Hepatocyte (in vitro differentiated cells): ENCODE measurements around the gene COBL. TPM values are rescaled to one million over a fixed set of nuclear protein-coding genes. Genes with fewer than 3 reads are reported as not detected.

Source experiments
- DNase-seq: peaks from one replicate; pipeline ENCODE4 v3.0.0-alpha.2; 2016; ENCODE audit warnings: low spot score
- H2AFZ ChIP-seq: fragments of 200-600 bp; sonication (generic); 2 replicates; pipeline ENCODE4 v1.6.0; 2016; ENCODE audit warnings: antibody characterized with exemption, mild to moderate bottlenecking
- H3K27ac ChIP-seq: fragments of 200-600 bp; sonication (generic); 2 replicates; pipeline ENCODE4 v1.5.1; 2016; ENCODE audit warnings: mild to moderate bottlenecking
- H3K27me3 ChIP-seq: fragments of 200-600 bp; sonication (generic); 2 replicates; pipeline ENCODE4 v1.6.1; 2016
- H3K36me3 ChIP-seq: fragments of 200-600 bp; sonication (generic); replicated peaks from 2 replicates; pipeline ENCODE4 v1.5.1; 2016; ENCODE audit warnings: low read depth; ENCODE audit not compliant: insufficient read depth
- H3K4me1 ChIP-seq: fragments of 200-600 bp; sonication (generic); 2 replicates; pipeline ENCODE4 v1.5.1; 2016; ENCODE audit warnings: mild to moderate bottlenecking, moderate library complexity; ENCODE audit not compliant: insufficient read depth
- H3K4me2 ChIP-seq: fragments of 200-600 bp; sonication (generic); 2 replicates; pipeline ENCODE4 v1.6.0; 2016
- H3K4me3 ChIP-seq: fragments of 200-600 bp; sonication (generic); 2 replicates; pipeline ENCODE4 v1.5.1; 2016; ENCODE audit warnings: mild to moderate bottlenecking
- H3K79me2 ChIP-seq: fragments of 200-600 bp; sonication (generic); 2 replicates; pipeline ENCODE4 v1.6.0; 2017; ENCODE audit warnings: mild to moderate bottlenecking
- H3K9me2 ChIP-seq: fragments of 200-600 bp; sonication (generic); replicated peaks from 2 replicates; pipeline ENCODE4 v1.6.0; 2017; ENCODE audit warnings: mild to moderate bottlenecking; ENCODE audit not compliant: insufficient read depth
- H3K9me3 ChIP-seq: fragments of 200-600 bp; sonication (generic); 2 replicates; pipeline ENCODE4 v1.5.1; 2016; ENCODE audit warnings: low read depth, mild to moderate bottlenecking
- H4K20me1 ChIP-seq: fragments of 200-600 bp; sonication (generic); 2 replicates; pipeline ENCODE4 v1.6.0; 2016; ENCODE audit warnings: mild to moderate bottlenecking; ENCODE audit not compliant: insufficient read depth, poor library complexity, severe bottlenecking
- EZH2 ChIP-seq: fragments of 200-600 bp; sonication (generic); IDR thresholded peaks from 2 replicates; pipeline ENCODE4 v1.6.1; 2016; ENCODE audit warnings: antibody characterized with exemption, mild to moderate bottlenecking, borderline replicate concordance
- EZH2phosphoT487 ChIP-seq: fragments of 200-600 bp; sonication (generic); IDR thresholded peaks from one replicate; pipeline ENCODE4 v1.6.1; 2018; ENCODE audit warnings: antibody characterized with exemption, mild to moderate bottlenecking, low read depth, moderate library complexity; ENCODE audit not compliant: unreplicated experiment, severe bottlenecking
- WGBS: methylation state at CpG from one replicate; pipeline ENCODE4 v1.1.6; 2016; ENCODE audit warnings: low lambda C conversion rate; ENCODE audit errors: missing lambda C conversion rate; 5-methylcytosine and 5-hydroxymethylcytosine counted together
- polyA plus RNA-seq: library from polyadenylated mRNA; unstranded; fragments of >200 nt; fragmentation: Nextera tagmentation; extraction: Ambion mirVana; gene quantifications from 2 replicates; pipeline ENCODE4 v1.2.1, GENCODE V29; 2016
- total RNA-seq: library from RNA; depleted of rRNA; stranded (reverse); fragments of >200 nt; gene quantifications from 2 replicates; pipeline ENCODE4 v1.2.3, GENCODE V29; 2014
- TF ChIP-seq, protein P1 (sequence below): fragments of 200-600 bp; sonication (generic); IDR thresholded peaks from 2 replicates; pipeline ENCODE4 v1.5.1; 2016; ENCODE audit warnings: antibody characterized with exemption, mild to moderate bottlenecking; ENCODE audit not compliant: poor library complexity

COBL gene
- total and polyA plus RNA-seq, 2 experiments from 2014 or later = 7.8 to 20.5 TPM

DNA sequence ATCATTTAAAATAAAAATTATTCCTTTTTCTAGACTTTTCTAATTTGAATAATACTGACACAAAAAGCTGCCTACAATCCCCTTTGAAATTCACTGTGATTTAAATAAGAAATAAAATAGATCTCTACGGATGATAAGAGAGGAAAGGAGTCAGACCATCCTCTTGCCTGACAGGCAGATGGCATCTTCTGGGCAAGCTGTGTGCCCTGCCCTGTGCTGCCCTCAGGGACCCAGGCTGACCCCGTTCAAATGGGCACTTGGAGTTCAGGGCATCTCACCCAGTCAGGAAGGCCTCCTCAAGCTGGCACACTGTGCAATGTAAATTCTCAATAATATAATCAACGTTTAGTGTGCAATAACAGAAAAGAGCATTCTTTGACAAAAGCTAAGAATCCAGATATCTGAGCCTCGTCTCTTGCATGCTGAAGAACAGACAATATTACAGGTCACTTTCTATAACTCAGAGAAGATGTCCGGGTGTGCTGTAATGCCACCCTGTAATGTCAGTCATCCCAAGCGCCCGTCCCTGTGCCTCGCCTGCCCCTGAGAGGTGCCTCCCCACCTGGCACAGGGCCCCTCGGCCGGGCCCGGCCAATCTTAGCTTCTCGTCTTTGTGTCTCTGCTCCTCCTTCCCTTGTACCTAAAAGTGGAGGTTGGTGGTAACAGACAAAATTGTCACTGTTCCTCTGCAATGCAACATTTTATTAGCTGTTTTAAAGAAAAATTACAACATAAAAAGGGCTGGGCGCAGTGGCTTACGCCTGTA lies 263.3 kb downstream of the COBL start:
- Histone ChIP-seq H2AFZ (no peak overlapping the region), H4K20me1 (no peaks in the 10 kb centered on the region), H3K4me2 (no peak overlapping the region), H3K9me2 (no peaks in the 10 kb centered on the region), H3K79me2 (no peaks in the 10 kb centered on the region), H3K4me1 (no peaks in the 10 kb centered on the region), H3K9me3 (no peaks in the 10 kb centered on the region), H3K27ac (no peak overlapping the region), H3K36me3 (no peaks in the 10 kb centered on the region), H3K27me3 (no peaks in the 10 kb centered on the region), H3K4me3 (no peak overlapping the region)
- DNase-seq = no peak
- TF ChIP-seq, protein P1, sequence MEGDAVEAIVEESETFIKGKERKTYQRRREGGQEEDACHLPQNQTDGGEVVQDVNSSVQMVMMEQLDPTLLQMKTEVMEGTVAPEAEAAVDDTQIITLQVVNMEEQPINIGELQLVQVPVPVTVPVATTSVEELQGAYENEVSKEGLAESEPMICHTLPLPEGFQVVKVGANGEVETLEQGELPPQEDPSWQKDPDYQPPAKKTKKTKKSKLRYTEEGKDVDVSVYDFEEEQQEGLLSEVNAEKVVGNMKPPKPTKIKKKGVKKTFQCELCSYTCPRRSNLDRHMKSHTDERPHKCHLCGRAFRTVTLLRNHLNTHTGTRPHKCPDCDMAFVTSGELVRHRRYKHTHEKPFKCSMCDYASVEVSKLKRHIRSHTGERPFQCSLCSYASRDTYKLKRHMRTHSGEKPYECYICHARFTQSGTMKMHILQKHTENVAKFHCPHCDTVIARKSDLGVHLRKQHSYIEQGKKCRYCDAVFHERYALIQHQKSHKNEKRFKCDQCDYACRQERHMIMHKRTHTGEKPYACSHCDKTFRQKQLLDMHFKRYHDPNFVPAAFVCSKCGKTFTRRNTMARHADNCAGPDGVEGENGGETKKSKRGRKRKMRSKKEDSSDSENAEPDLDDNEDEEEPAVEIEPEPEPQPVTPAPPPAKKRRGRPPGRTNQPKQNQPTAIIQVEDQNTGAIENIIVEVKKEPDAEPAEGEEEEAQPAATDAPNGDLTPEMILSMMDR = no peak
- TF ChIP-seq EZH2phosphoT487 = no peak
- TF ChIP-seq EZH2 = no peak
- WGBS = 94% methylated on average over 14 of the region's 14 CpGs

DNA sequence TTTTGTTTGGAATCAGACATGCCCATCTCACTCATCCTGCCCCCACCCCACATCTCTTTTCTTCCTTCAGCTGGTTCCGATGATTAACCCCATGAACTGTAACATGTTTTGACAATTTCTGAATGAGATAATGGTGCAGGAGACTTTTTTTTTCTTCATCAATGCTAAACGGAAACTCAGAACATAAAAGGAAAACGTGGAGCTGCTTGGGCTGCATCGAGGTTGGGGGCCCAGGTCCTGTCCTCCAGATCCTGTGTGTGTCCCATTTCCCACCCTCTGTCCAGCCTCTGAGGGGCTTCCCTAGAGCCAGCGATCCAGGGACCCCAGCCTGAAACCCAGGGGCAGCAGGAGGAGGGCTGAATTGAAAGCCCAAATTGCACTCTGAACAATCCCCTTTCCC lies 270.1 kb downstream of the COBL start:
- Histone ChIP-seq H4K20me1 (no peaks in the 10 kb centered on the region), H3K4me3 (no peak overlapping the region), H3K4me1 (peaks cover 10% of the 10 kb centered on the region), H3K9me3 (no peaks in the 10 kb centered on the region), H3K9me2 (no peaks in the 10 kb centered on the region), H3K4me2 (no peak overlapping the region), H3K27ac (peak overlapping the region; percentile 79), H3K27me3 (no peaks in the 10 kb centered on the region), H2AFZ (no peak overlapping the region), H3K36me3 (no peaks in the 10 kb centered on the region), H3K79me2 (no peaks in the 10 kb centered on the region)
- no peak for TF ChIP-seq EZH2
- TF ChIP-seq, protein P1 = no peak
- TF ChIP-seq EZH2phosphoT487 = no peak
- 88% methylated on average over 5 of the region's 5 CpGs for WGBS
- no peak for DNase-seq

DNA sequence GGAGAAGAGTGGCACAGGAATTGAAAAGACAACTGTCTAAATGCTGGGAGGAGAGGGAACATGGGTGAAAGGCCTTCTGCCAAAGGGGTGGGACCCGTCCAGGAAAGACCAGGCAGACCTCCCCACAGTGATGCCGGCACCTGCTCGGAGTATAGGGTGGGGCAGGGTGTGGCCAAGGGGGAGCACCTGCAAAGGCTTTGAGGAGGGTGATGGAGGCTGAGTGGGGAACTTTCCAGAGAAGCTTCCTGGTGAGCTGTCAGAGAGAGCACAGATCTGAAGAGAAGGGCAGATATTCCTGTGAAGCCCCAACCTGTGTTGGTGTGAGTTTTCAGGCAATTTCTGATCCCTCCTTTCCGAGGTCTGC lies 270.5 kb downstream of the COBL start:
- Histone ChIP-seq H3K27ac (peak overlapping the region; percentile 79), H3K79me2 (no peaks in the 10 kb centered on the region), H3K4me3 (no peak overlapping the region), H3K4me2 (no peak overlapping the region), H3K9me2 (no peaks in the 10 kb centered on the region), H3K4me1 (peaks cover 10% of the 10 kb centered on the region), H2AFZ (no peak overlapping the region), H3K9me3 (no peaks in the 10 kb centered on the region), H4K20me1 (no peaks in the 10 kb centered on the region), H3K36me3 (no peaks in the 10 kb centered on the region), H3K27me3 (no peaks in the 10 kb centered on the region)
- DNase-seq = no peak
- no peak for TF ChIP-seq EZH2
- TF ChIP-seq, protein P1 = no peak
- no peak for TF ChIP-seq EZH2phosphoT487
- WGBS = 72% methylated on average over 4 of the region's 4 CpGs
